ENCODE measurements around the gene C14orf132. TPM values are rescaled to one million over a fixed set of nuclear protein-coding genes. Genes with fewer than 3 reads are reported as not detected.

The C14orf132 gene
- total RNA-seq, 2 donors from 2014 or later: not detected

DNA sequence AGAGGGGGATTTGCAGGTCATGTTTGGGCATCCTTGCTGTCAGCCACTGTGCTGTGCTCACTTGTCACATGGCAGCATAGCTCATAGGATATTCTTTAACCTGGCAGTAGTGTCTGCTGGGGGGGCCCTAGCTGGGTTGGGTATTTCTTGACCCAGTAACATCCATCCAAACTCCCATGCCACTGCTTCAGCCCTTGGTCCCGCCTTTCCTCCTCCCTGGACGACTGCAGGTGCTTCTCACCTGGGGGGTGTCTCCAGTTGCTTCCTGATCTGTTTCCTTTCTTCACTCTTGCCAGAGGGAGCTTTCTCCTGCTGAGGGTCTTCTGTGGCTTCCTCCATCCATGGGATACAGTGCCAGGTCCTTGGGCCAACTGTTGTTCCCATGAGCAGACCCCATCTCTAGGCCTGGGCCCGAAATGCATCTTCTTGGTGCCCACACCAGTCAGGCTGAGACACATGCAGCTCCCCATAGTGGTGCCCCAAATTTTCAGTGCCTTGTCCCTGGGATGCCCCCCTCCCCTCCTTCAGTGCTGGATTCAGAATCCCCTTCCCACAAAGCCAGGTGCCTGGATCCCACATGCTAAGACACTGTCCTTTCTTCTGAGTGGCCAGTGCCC is 20.5 kb downstream of the C14orf132 start:
- no peak overlapping the region for H3K27ac Mint-ChIP-seq
- ATAC-seq: no peak
- no peak overlapping the region for H3K4me3 Mint-ChIP-seq
- no peak for DNase-seq (ENCODE audit: low spot score)
- H3K27me3 Mint-ChIP-seq: peaks cover 17% of the 10 kb centered on the region in 2 donors
- H3K4me1 Mint-ChIP-seq (ENCODE audit: low read depth in 2 of 2): no peaks in the 10 kb centered on the region
- no peaks in the 10 kb centered on the region for H3K36me3 Mint-ChIP-seq
- no peaks in the 10 kb centered on the region for H3K9me3 Mint-ChIP-seq

DNA sequence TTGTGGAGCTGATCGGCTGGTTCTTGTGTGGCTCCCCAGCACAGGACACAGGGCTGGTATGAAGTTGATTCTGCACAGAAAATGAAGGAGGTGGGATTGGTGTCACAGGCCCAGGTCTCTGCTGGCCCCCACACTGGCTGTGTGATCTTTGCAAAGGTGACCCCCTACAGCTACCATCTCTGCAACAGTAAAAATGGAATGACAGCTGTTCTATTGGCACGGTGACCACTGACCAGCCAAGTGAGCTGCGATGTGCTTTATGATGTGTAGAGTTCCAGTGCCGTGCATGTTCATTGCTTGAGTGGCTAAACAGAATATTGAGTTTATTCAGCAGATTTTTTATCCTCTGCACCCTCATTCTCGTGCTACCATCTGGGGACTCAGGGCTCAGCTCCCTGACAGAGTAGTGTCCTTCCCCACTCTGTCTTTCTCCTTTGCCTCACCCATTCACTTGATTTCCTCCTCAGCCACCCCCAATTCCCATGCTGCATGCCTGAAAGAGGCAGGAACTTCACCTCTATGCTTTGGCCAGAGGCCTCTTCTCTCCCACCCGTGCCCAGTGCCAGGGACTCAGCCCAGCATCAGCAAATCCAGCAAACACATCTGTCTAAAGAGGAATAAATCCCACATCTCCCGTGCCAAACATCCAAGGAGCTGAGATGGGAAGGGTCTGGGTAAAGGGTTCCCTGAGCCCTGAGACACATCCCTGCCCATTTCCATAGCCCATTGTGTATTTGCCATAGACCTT is 21.2 kb downstream of the C14orf132 start:
- Mint-ChIP-seq H3K4me3 (no peak overlapping the region), H3K9me3 (no peaks in the 10 kb centered on the region), H3K4me1 (ENCODE audit: low read depth in 2 of 2) (no peaks in the 10 kb centered on the region), H3K27ac (no peak overlapping the region), H3K27me3 (peaks cover 17 to 21% of the 10 kb centered on the region in 2 donors), H3K36me3 (no peaks in the 10 kb centered on the region)
- ATAC-seq (no peak), DNase-seq (ENCODE audit: low spot score) (no peak)

DNA sequence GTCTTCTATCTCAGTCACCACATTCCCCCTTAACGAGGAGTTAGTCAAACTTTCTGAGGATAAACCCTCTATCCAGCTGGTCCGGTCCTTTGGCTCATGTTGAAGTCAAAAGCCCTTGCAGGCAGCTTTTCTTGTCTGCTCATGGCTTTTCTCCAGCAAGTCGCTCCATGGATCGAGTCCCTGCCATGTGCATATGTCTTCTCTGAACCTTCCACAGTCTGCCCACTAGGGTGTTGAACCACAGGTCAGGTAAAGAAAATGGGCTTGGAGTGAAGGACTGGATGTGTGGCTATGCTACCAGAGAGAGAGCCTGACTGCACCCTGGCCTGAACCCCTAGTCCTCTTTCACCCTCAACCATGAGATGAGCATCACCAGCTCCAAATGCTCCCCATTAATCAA is 22.8 kb downstream of the C14orf132 start:
- Mint-ChIP-seq H3K27ac (no peak overlapping the region), H3K36me3 (no peaks in the 10 kb centered on the region), H3K27me3 (peaks cover 26 to 27% of the 10 kb centered on the region in 2 donors), H3K4me1 (ENCODE audit: low read depth in 2 of 2) (no peaks in the 10 kb centered on the region), H3K4me3 (no peak overlapping the region), H3K9me3 (no peaks in the 10 kb centered on the region)
- DNase-seq (ENCODE audit: low spot score) (no peak), ATAC-seq (no peak)

DNA sequence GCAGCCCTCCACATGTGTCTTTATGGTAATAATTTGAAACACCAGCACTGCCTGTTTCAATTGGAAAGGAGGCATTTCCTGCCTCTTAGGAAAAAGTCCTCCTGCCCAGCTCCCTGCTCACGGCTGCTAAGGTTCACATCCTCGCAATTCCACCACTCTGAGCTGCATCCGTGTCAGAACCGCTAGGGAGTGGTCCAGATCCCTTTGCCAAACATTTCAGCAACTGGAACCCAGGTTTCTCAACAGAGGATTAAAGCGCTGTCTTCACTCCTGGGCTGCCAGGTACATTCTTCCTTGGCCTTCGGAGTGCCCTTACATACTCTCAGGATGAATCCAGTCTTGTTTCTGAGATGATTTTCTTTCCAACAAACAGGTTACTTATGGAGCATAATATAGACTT is 23.3 kb downstream of the C14orf132 start:
- H3K27ac Mint-ChIP-seq: no peak overlapping the region
- H3K27me3 Mint-ChIP-seq: peaks cover 27 to 29% of the 10 kb centered on the region in 2 donors
- DNase-seq (ENCODE audit: low spot score) (no peak), ATAC-seq (no peak)
- H3K36me3 Mint-ChIP-seq: no peaks in the 10 kb centered on the region
- H3K4me3 Mint-ChIP-seq: no peak overlapping the region
- H3K4me1 Mint-ChIP-seq (ENCODE audit: low read depth in 2 of 2): no peaks in the 10 kb centered on the region
- no peaks in the 10 kb centered on the region for H3K9me3 Mint-ChIP-seq

DNA sequence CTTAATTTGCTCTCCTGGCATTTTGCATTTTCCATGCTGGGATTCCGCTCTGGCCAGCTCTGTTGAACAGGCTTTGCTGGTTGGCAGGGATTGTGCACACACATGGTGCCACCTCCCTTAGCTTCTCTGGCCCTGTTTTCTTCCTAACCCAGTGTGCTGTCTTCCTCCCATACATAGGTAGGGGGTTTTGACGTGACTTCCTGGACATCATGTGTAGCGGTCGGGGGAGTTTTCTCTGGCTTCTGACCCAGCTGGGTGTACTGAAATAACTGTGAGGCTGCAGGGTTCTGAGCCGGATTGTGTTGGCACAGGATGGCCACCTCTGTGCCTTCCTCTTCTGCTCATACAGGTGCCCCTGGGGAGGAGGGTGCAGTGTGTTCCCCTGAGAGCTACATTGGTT is 25.7 kb downstream of the C14orf132 start:
- Mint-ChIP-seq H3K36me3 (no peaks in the 10 kb centered on the region), H3K4me1 (ENCODE audit: low read depth in 2 of 2) (no peaks in the 10 kb centered on the region), H3K4me3 (no peak overlapping the region), H3K27me3 (peaks cover 21 to 22% of the 10 kb centered on the region in 2 donors), H3K27ac (no peak overlapping the region), H3K9me3 (no peaks in the 10 kb centered on the region)
- no peak for ATAC-seq
- no peak for DNase-seq (ENCODE audit: low spot score)

DNA sequence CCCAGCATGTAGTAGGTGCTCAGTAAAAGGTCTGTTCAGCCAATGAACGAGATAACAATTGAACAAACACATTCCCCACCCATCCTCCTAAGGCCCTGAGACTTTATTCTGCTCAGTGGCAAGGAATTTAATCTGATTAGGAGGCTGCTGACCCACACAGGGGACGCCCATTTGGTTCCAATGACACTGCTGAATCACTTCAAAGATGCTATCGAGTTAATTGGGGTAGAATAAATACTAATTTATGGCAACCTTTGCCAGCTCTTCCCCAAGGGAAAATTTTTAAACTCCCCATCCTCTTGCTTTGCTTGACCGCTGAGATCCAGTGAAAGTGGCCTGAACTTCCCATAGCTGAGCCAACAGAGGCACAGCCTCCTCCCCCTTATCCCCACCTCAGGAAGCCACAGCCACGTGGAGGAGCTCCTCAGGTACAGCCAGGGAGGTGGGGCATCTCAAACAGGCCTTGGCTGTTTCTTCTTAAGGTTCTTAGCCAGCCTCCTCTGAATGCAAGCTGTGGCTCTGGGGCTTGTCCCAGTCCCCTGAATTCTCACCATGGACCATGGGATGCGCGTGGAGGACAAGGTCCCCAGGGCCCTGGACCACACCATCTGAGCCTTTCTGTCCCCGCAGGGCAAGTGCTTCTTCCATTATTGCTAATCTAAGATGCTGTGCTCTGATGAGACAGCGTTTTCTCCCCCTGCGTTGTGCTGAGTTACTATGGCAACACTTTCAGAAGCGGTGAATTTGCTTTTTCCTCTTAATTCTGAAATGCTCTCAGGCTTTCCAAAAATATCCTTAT is 26.7 kb downstream of the C14orf132 start:
- Mint-ChIP-seq H3K36me3 (no peaks in the 10 kb centered on the region), H3K27me3 (peaks cover 22 to 23% of the 10 kb centered on the region in 2 donors), H3K4me3 (no peak overlapping the region), H3K4me1 (ENCODE audit: low read depth in 2 of 2) (no peaks in the 10 kb centered on the region), H3K27ac (no peak overlapping the region), H3K9me3 (no peaks in the 10 kb centered on the region)
- ATAC-seq (no peak), DNase-seq (ENCODE audit: low spot score) (no peak)

DNA sequence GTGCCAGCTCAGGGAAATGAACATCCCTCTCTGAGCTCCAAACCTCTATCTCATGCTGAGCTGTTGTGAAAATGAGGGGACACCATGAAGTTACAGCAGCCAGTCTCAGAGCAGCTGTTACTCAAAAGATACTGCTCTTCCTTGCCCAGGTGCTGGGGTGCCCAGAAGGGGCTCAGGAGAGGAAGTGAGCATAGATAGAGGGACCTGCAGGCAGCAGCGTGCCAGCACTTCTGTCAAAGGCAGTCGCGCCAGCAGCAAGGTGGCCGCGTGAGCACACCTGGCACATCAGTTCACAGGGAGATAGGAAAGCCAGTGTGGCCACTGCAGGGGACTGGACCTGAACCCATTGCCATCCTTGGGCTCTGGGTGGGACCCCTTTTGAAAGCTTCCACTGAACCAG is 27.8 kb downstream of the C14orf132 start:
- no peak overlapping the region for H3K27ac Mint-ChIP-seq

DNA sequence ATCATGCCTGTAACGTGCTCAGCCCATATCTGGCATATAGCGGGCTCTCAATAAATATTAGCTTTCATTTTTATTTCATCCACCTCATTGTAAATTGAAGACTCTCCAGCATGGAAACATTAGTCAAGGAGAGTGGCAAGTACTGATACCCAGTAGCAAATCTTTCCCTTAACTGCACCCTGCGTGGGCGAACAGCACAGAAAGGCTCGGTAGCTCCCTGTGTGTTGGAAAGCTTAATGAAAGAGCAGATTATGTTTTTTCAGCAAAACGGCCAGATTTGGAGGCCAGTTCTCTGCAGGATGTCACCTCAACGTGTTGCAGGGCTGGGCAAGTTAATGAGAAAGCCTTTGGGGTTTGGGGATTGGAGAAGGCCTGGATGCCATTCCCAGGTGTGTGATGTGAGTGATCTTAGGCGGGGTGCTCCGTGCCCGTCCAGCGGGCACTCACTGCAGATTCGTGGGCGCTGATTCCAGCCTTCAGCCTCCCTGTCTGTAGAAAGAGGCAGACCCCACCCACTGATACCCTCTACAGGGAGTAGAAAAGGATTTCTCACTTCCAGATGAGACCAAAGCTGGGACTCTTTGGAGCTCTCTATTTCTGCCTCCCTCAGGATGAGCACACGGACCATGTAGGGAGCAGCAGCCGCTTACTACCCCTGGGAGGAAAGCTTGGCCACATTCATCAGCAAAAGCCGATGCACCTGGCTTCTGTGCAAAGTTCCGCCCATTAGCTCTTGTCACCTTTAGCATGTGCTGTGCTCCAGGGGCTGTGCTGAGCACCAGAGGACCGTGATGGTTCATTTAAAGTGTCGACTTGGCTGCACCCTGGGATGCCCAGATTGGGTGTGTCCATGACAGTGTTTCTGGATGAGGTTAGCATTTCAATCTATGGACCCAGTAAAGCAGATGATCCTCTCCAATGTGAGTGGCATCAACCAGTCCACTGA is 29.1 kb downstream of the C14orf132 start:
- no peak for DNase-seq (ENCODE audit: low spot score)
- H3K27ac Mint-ChIP-seq: no peak overlapping the region
- H3K4me3 Mint-ChIP-seq: no peak overlapping the region
- no peaks in the 10 kb centered on the region for H3K4me1 Mint-ChIP-seq (ENCODE audit: low read depth in 2 of 2)
- peak in 1 of 2 donors; percentile 24 for ATAC-seq
- H3K36me3 Mint-ChIP-seq: no peaks in the 10 kb centered on the region
- H3K9me3 Mint-ChIP-seq: no peaks in the 10 kb centered on the region
- H3K27me3 Mint-ChIP-seq: peaks cover 12 to 13% of the 10 kb centered on the region in 2 donors

More for the DNA sequence above, 27.8 kb downstream of the C14orf132 start:
- ATAC-seq (no peak), DNase-seq (ENCODE audit: low spot score) (no peak)
- H3K27me3 Mint-ChIP-seq: peaks cover 19 to 21% of the 10 kb centered on the region in 2 donors
- H3K4me1 Mint-ChIP-seq (ENCODE audit: low read depth in 2 of 2): no peaks in the 10 kb centered on the region
- H3K4me3 Mint-ChIP-seq: no peak overlapping the region
- no peaks in the 10 kb centered on the region for H3K9me3 Mint-ChIP-seq
- no peaks in the 10 kb centered on the region for H3K36me3 Mint-ChIP-seq

DNA sequence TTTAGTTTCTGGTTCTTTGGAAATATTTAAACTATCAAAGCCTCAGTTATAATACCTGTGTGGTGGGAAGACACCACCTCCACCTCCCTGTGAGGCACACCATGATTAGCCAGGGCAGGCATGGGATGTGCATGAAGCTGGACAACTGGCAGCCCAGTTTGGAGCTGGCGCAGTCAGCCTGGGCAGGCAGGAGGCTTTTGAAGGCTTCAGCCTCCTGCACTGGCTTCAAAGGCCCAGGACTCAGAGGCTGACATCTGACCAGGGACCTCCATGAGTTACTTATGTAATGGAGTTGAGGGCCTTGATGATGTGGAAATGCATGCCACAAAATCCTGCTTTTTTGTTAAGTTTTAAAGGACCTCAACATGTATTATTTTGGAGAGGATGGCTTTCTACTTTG is 30.3 kb downstream of the C14orf132 start:
- ATAC-seq (no peak), DNase-seq (ENCODE audit: low spot score) (no peak)
- H3K27ac Mint-ChIP-seq: no peak overlapping the region
- peaks cover 12 to 15% of the 10 kb centered on the region in 2 donors for H3K27me3 Mint-ChIP-seq
- no peak overlapping the region for H3K4me3 Mint-ChIP-seq
- H3K4me1 Mint-ChIP-seq (ENCODE audit: low read depth in 2 of 2): no peaks in the 10 kb centered on the region
- no peaks in the 10 kb centered on the region for H3K36me3 Mint-ChIP-seq
- no peaks in the 10 kb centered on the region for H3K9me3 Mint-ChIP-seq

DNA sequence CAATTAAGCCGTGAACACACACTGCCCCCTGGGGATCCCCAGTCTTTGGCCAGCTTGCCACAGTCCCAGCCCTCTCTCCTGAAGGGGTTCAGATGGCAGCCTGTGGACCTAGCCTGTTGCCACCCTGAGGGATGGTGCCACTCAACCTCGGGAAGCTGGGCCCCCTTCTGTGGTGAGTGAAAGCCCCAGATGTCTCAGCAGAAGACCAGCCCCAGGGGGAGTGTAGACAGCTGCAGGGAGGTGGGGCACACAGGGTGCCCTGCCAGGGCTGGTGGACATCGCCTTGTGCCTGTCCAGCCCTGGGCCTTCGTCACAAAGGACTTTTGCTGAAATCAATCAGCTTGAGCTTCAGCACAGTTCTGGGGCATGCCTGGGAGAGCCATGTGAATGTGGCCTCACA is 32.4 kb downstream of the C14orf132 start:
- no peak overlapping the region for H3K4me3 Mint-ChIP-seq
- no peak overlapping the region for H3K27ac Mint-ChIP-seq
- H3K4me1 Mint-ChIP-seq (ENCODE audit: low read depth in 2 of 2): no peaks in the 10 kb centered on the region
- no peaks in the 10 kb centered on the region for H3K36me3 Mint-ChIP-seq
- no peaks in the 10 kb centered on the region for H3K9me3 Mint-ChIP-seq
- peaks cover 16 to 21% of the 10 kb centered on the region in 2 donors for H3K27me3 Mint-ChIP-seq
- DNase-seq (ENCODE audit: low spot score) (no peak), ATAC-seq (peak in 1 of 2 donors; percentile 30)

DNA sequence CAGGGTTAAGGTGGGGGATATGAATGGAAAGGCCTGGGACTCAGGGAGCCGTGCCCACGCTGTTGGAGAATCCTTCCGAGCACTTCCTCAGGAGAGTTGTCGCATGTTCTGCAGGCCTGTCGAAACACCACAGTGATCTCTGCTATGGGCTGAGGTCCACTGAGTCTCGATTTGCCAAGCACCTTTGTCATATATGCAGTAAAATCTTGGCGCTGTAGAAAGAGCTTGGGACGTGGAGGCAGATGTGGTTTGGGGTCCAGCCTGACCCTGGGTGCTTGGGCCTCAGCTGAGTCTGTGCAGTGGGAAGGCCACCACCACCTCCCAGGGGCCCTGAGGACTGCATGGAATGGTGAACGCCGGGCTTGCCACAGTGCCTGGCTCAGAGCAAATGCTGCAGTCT is 32.9 kb downstream of the C14orf132 start:
- DNase-seq (ENCODE audit: low spot score) (no peak), ATAC-seq (peak in 1 of 2 donors; percentile 30)
- no peak overlapping the region for H3K27ac Mint-ChIP-seq
- no peaks in the 10 kb centered on the region for H3K36me3 Mint-ChIP-seq
- H3K9me3 Mint-ChIP-seq: no peaks in the 10 kb centered on the region
- no peaks in the 10 kb centered on the region for H3K4me1 Mint-ChIP-seq (ENCODE audit: low read depth in 2 of 2)
- peaks cover 18 to 19% of the 10 kb centered on the region in 2 donors for H3K27me3 Mint-ChIP-seq
- no peak overlapping the region for H3K4me3 Mint-ChIP-seq

DNA sequence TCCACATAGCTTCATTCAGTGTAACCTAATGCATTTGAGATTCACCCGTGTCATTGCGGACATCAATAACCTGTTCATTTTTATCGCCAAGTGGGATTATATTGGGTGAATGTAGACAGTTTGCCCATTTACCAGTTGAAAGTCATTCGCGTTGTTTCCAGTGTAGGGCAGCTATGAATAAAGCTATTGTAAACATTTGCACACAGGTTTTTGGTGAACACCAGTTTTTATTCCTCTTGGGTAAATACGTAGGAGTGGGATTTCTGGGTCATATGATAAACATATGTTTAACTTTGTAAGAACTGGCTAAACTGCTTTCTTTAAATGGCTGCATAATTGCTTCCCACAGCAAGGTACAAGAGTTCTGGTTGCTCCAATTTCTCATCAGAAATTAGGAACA is 33.6 kb downstream of the C14orf132 start:
- H3K27me3 Mint-ChIP-seq: peaks cover 15 to 21% of the 10 kb centered on the region in 2 donors
- no peaks in the 10 kb centered on the region for H3K4me1 Mint-ChIP-seq (ENCODE audit: low read depth in 2 of 2)
- no peak overlapping the region for H3K27ac Mint-ChIP-seq
- H3K36me3 Mint-ChIP-seq: no peaks in the 10 kb centered on the region
- no peaks in the 10 kb centered on the region for H3K9me3 Mint-ChIP-seq
- H3K4me3 Mint-ChIP-seq: no peak overlapping the region
- ATAC-seq: no peak
- DNase-seq (ENCODE audit: low spot score): no peak

Measured in natural killer cell treated with Interleukin-12 subunit alpha and Interleukin-12 subunit beta and Interleukin-15 and Interleukin-18, amount 100 ng/mL, for 72 hours (primary cell).